Measurements from ENCODE around the gene FGD4.

The FGD4 gene

GRCh38 chr12:32400866-32401265 is 1.5 kb downstream of the FGD4 start:
- TF ChIP-seq CTCF (IDR thresholded peaks at IDR 0.05; ENCODE audit: low read depth, low read length, missing control alignments) = no peak
- DNase-seq (ENCODE audit: low read depth) = no peak

GRCh38 chr12:32402170-32402569 is 2.8 kb downstream of the FGD4 start:
- no peak for DNase-seq (ENCODE audit: low read depth)
- TF ChIP-seq CTCF (IDR thresholded peaks at IDR 0.05; ENCODE audit: low read depth, low read length, missing control alignments) = no peak
- H3K4me3 ChIP-seq (ENCODE audit: low read depth, low read length) = no peak overlapping the region

More at GRCh38 chr12:32400866-32401265, 1.5 kb downstream of the FGD4 start:
- no peak overlapping the region for H3K4me3 ChIP-seq (ENCODE audit: low read depth, low read length)

DNA sequence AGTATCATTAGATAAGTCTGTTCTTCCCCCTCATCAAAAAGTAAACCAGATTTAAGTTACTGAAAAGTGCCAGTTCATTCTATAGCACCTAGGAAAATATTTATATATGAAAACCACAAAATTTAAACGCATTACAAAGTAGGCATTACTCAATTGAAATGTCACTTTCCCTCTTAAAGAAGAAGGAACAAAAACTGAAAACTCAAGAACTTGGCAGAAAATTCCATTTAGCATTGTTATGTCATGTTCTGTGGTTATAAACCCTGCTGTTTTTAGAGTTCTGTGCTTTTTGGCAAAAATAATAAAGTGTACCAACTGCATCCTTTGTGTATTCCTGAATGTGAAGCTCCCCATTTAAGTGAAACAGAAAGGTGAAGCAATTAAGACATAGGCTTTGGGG is 3.6 kb downstream of the FGD4 start:
- no peak for TF ChIP-seq CTCF (IDR thresholded peaks at IDR 0.05; ENCODE audit: low read depth, low read length, missing control alignments)
- DNase-seq (ENCODE audit: low read depth) = no peak
- H3K4me3 ChIP-seq (ENCODE audit: low read depth, low read length) = no peak overlapping the region

DNA sequence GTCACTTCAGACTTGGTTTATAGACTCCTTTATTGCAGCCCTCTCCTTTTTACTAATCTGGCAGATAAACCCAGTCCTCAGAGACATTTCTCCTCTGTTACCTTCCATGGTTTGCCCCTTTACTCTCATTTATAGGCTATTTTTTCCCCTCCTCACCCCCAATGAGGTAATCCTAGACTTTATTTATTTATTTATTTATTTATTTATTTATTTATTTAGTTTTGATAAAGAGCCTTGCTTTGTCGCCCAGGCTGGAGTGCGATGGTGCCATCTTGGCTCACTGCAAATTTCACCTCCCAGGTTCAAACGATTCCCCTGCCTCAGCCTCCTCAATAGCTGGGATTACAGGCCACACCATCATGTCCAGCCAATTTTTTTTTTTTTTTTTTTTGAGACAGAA is 8.4 kb downstream of the FGD4 start:
- no peak for TF ChIP-seq CTCF (IDR thresholded peaks at IDR 0.05; ENCODE audit: low read depth, low read length, missing control alignments)
- DNase-seq (ENCODE audit: low read depth) = no peak
- no peak overlapping the region for H3K4me3 ChIP-seq (ENCODE audit: low read depth, low read length)

DNA sequence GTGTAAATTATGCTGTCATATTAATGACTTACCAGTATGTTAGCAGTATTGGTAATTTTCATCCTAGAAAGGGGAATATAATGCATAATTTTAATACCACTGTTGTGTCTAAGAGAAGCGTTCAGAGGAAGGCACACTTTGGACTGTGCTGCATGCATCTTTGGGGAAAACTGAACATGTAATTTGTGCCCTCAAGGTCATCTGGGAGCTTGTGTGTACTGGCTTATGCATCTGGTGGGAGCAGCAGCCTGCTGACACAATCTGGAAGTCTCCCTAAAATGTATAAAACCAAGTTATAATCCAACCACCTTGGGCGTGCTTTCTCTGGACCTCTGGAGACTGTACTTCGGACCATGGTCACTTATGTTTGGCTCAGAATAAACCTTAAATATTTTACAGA is 14.1 kb downstream of the FGD4 start:
- no peak for TF ChIP-seq CTCF (IDR thresholded peaks at IDR 0.05; ENCODE audit: low read depth, low read length, missing control alignments)
- H3K4me3 ChIP-seq (ENCODE audit: low read depth, low read length) = no peak overlapping the region
- no peak for DNase-seq (ENCODE audit: low read depth)

GRCh38 chr12:32418221-32418620 is 18.9 kb downstream of the FGD4 start:
- no peak overlapping the region for H3K4me3 ChIP-seq (ENCODE audit: low read depth, low read length)
- no peak for DNase-seq (ENCODE audit: low read depth)
- TF ChIP-seq CTCF (IDR thresholded peaks at IDR 0.05; ENCODE audit: low read depth, low read length, missing control alignments) = no peak

DNA sequence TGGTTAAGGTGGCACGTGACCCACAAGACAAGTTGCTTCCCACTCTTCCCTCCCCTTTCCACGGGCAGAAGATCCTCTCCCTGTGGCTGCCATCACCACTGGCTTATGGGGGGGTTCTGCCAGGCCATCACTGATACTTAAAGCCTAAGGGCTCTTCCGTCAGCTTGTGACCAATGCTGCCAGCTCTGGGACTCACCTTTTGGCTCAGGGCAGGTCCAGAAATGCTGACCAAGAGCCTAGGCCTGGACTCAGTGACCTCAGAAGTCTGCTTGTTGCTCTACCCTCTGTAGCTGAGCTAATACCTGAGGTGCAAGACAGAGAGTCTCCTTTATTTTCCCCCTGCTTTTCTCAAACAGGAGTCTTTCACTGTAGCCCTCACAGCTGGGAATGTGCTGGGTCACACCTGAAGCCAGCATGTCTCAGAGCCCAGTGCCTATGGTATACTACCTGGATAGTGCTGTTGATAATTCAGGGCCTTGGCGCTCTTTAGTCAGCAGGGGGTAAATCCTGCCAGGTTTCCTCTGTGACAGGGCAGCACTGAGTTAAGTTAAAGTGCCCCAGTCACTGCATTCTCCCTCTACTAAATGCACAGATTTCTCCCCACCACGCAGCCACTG is 19.7 kb downstream of the FGD4 start:
- H3K4me3 ChIP-seq (ENCODE audit: low read depth, low read length) = no peak overlapping the region
- no peak for TF ChIP-seq CTCF (IDR thresholded peaks at IDR 0.05; ENCODE audit: low read depth, low read length, missing control alignments)
- DNase-seq (ENCODE audit: low read depth) = no peak

Data from GM12864 (cell line).